GM12873 (cell line): ENCODE measurements around the gene ZBTB43.

Experiments used
- CTCF ChIP-seq: IDR thresholded peaks from 2 replicates; pipeline ENCODE4 v1.5.1; 2012; ENCODE audit warnings: low read depth, mild to moderate bottlenecking, moderate library complexity, low read length, control low read depth; ENCODE audit not compliant: insufficient read depth; ENCODE audit errors: missing control alignments

ZBTB43 gene

DNA sequence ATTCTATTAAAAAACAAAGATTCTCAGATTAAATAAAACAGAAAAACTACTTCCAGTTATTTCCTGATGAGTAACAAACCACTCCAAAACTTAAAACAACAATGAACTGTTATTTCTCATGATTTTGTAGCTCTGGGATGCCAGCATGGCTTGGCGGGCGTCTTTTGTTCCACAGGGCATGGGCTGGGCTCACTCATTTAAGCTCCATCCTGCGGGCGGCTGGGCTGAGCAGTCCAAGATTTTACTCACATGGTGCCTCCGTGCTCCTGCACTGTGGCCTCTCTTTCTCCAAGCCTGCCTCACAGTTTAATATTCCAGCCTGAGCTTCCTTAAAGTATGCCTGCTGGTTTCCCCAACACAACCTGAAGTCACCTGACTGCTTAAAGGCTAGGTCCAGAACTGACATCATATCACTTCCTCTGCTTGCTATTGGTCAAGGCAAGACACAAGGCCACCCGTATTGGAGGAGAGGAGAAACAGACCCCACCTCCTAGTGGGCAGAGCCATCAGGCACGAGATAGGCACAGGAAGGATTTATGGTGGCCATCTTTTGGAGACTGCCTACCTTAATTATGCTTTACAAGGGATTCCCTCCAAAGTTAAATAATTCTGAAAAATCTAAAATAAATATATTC is 41.6 kb upstream of the ZBTB43 start:
- TF ChIP-seq CTCF: no peak

DNA sequence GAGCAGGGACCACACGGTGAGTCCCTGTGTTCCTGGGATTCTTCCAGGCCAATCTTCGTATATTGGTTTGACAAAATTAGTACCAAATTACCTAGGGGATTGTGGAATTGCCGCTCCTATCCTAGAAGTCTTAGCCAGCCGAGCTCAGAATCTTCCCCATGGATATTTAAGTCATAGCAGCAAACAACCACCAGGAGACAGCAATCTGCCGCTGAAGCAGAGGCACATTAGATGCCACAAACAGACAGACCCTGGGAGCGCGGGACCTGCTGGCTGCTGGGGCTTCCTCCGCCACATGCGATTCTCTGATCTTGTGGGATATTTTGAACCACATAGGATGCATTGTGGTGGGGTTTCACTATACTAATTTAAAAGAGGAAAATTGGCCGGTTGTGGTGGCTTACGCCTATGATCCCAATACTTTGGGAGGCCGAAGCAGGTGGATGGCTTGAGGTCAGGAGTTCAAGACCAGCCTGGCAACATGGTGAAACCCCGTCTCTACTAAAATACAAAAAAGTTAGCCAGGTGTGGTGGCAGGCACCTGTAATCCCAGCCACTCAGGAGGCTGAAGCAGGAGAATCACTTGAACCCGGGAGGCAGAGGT is 31.7 kb upstream of the ZBTB43 start:
- peak; percentile 47 for TF ChIP-seq CTCF

DNA sequence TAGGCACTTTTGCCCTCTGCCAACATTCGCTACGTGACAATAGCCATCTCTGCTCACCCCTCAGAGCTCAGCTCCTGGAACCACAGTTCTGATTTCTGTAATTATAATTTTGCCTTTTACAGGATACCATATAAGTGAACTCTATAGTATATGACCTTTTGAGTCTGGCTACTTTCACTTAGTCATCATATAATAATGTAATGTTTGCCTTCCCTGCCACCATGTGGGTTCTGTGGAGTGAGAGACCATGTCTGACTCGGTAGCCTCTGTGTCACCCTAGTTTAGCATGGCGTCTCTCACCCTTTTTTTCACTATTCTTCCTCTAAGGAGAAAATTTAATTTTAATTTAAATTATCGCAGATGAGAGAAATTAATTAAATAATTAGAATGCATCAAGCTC is 28.9 kb upstream of the ZBTB43 start:
- TF ChIP-seq CTCF: no peak

DNA sequence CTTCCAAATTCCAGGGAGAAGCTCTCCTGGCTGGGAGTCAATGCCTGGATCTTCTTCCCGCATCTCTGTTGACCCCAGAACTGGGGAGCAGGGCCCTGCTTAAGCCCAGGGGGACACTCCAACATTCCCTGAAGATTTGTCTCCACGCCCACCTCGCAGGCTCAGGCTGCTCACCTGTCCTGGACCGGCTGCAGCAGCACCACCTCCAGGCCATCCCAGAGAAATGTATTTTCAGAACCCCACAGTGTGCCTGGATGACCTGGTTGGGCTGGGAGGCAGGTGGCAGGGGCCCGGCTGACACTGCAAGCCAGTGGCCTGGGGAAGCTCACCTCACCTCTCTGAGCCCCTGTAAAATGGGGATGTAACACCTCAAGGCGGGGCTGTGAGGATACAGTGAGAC is 27.1 kb upstream of the ZBTB43 start:
- peak; percentile 39 for TF ChIP-seq CTCF

- no peak for TF ChIP-seq CTCF
These were observed 26.7 kb upstream of the ZBTB43 start for GRCh38 chr9:126778141-126778540.

DNA sequence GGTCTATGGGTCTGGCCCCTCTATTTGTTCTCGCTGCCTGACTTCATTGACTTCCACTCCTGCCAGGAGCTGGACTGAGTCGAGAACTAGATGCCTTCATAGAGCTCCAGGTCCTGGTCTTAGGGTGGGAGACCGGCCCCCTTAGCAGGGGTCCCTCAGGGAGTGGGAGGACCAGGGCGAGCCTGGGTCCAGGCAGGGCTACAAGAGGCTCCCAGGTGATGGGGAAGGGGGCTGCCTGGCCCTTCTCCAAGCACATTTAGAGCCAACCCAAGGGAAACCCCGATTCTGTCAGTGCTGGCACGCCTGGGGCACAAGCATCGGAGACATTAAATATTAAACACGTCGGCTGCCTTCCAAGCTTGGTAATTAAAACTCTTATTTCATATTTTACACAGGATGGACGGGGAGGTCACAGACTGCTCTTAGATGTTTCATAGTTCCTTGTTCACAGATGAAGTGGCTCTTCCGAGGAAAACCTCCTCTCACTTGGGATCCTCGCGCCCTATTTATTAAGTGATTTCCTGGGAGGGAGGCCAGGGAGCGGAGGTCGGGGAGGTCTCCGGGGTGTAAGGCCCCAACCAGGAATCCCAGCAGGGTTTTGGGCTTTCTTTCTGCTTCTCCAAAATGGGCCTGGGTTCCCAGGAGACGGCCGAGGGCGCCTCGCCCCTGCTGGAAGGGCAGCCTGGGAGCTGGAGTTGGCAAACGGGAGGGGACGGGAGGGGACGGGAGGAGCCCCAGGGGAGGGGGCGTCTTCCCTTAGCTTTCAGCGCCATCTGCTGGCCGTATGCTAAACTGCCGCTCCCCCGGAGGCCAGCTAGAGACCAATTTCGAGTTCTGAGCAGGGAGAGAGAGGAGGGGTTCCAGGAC is 23.4 kb upstream of the ZBTB43 start:
- TF ChIP-seq CTCF: peak; percentile 86

DNA sequence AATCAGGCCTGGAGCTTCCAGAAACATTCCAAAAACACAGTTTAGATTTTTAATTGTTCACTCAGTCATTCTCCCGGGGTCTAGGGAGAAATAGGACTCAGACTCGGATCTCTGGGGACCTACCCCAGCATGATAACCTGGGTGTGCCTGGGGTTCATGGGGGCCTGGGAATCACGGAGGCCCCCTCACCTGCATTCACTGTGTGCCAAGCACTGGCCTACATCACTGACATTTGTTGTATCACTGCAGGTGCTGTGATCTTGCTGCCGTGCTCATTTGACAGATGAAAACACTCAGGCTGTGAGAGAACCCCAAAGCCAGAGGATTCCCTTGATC is 22.8 kb upstream of the ZBTB43 start:
- no peak for TF ChIP-seq CTCF
